ENCODE data around the gene KIFBP. TPM values are rescaled to one million over a fixed set of nuclear protein-coding genes. Genes with fewer than 3 reads are reported as not detected.
A peak's percentile ranks its signal among the peaks of the same experiment; 100 is the strongest.

KIFBP gene
- total and polyA plus RNA-seq, 2 of the 13 experiments (the other 11 are each of a cell fraction or from before 2014, with no cell fraction given): 13.0 to 21.9 TPM

GRCh38 chr10:69061305-69062161, 72.9 kb downstream of the KIFBP start (continued):
- TF ChIP-seq, protein P1, sequence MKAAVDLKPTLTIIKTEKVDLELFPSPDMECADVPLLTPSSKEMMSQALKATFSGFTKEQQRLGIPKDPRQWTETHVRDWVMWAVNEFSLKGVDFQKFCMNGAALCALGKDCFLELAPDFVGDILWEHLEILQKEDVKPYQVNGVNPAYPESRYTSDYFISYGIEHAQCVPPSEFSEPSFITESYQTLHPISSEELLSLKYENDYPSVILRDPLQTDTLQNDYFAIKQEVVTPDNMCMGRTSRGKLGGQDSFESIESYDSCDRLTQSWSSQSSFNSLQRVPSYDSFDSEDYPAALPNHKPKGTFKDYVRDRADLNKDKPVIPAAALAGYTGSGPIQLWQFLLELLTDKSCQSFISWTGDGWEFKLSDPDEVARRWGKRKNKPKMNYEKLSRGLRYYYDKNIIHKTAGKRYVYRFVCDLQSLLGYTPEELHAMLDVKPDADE (CRISPR knock-in tag; IDR thresholded peaks at IDR 0.05): no peak
- no peak for TF ChIP-seq ZNF407 (CRISPR knock-in tag; IDR thresholded peaks at IDR 0.05; ENCODE audit: not compliant biosample characterization)
- TF ChIP-seq SMARCC2 (IDR thresholded peaks at IDR 0.05): no peak
- no peak for TF ChIP-seq ZNF30 (CRISPR knock-in tag; IDR thresholded peaks at IDR 0.05)
- no peak for TF ChIP-seq IRF9 (CRISPR knock-in tag; IDR thresholded peaks at IDR 0.05; ENCODE audit: borderline replicate concordance)
- TF ChIP-seq ZNF615 (CRISPR knock-in tag; IDR thresholded peaks at IDR 0.05; ENCODE audit: borderline replicate concordance): no peak
- 0 out of 2 replicates have a peak, but pooled peaks have one; percentile 30 for TF ChIP-seq PHF21A (CRISPR knock-in tag; IDR thresholded peaks at IDR 0.05)
- TF ChIP-seq ZSCAN21 (CRISPR knock-in tag; IDR thresholded peaks at IDR 0.05; ENCODE audit: borderline replicate concordance): no peak
- no peak for TF ChIP-seq ZNF431 (CRISPR knock-in tag; IDR thresholded peaks at IDR 0.05; ENCODE audit: borderline replicate concordance, low read depth)
- TF ChIP-seq RFXAP (CRISPR knock-in tag; IDR thresholded peaks at IDR 0.05; ENCODE audit: borderline replicate concordance): no peak
- no peak for TF ChIP-seq ZFP37 (CRISPR knock-in tag; IDR thresholded peaks at IDR 0.05; ENCODE audit: borderline replicate concordance)
- TF ChIP-seq IKZF4 (CRISPR knock-in tag; IDR thresholded peaks at IDR 0.05; ENCODE audit: borderline replicate concordance, low read depth, not compliant biosample characterization): no peak
- TF ChIP-seq NCOA5 (CRISPR knock-in tag; IDR thresholded peaks at IDR 0.05): no peak
- TF ChIP-seq, protein P2, sequence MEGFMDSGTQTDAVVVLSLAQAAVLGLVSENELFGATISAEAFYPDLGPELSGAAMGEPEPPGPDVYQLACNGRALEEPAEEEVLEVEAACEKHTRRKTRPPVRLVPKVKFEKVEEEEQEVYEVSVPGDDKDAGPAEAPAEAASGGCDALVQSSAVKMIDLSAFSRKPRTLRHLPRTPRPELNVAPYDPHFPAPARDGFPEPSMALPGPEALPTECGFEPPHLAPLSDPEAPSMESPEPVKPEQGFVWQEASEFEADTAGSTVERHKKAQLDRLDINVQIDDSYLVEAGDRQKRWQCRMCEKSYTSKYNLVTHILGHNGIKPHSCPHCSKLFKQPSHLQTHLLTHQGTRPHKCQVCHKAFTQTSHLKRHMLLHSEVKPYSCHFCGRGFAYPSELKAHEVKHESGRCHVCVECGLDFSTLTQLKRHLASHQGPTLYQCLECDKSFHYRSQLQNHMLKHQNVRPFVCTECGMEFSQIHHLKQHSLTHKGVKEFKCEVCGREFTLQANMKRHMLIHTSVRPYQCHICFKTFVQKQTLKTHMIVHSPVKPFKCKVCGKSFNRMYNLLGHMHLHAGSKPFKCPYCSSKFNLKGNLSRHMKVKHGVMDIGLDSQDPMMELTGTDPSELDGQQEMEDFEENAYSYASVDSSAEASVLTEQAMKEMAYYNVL (CRISPR knock-in tag; IDR thresholded peaks at IDR 0.05; ENCODE audit: borderline replicate concordance): peak; percentile 58; the same call in 1 of the 2 replicates
- no peak for TF ChIP-seq SIX1 (CRISPR knock-in tag; IDR thresholded peaks at IDR 0.05; ENCODE audit: borderline replicate concordance)
